PC-3 (cell line): Measurements from ENCODE around the gene PLOD3.
"Not testable (repeated sequence)": the region's sequence is repeated elsewhere in the genome, so short reads cannot be mapped to it uniquely, and the experiment has no call there.

Source experiments
- EZH2 ChIP-seq: fragments of 300-600 bp; sonication (generic); IDR thresholded peaks from one replicate; pipeline ENCODE4 v1.6.1; 2017; ENCODE audit warnings: antibody characterized with exemption, mild to moderate bottlenecking, low read length; ENCODE audit not compliant: unreplicated experiment
- EZH2phosphoT487 ChIP-seq: fragments of 300-600 bp; sonication (generic); IDR thresholded peaks from 2 replicates; pipeline ENCODE4 v1.6.1; 2018; ENCODE audit warnings: mild to moderate bottlenecking, antibody characterized with exemption, low read length, borderline replicate concordance
- TF ChIP-seq, protein P1 (sequence below): fragments of 300-600 bp; sonication (generic); conservative IDR thresholded peaks from 2 replicates; pipeline ENCODE4 v1.5.1; 2017; ENCODE audit warnings: antibody characterized with exemption, low read depth, mild to moderate bottlenecking, low read length

DNA sequence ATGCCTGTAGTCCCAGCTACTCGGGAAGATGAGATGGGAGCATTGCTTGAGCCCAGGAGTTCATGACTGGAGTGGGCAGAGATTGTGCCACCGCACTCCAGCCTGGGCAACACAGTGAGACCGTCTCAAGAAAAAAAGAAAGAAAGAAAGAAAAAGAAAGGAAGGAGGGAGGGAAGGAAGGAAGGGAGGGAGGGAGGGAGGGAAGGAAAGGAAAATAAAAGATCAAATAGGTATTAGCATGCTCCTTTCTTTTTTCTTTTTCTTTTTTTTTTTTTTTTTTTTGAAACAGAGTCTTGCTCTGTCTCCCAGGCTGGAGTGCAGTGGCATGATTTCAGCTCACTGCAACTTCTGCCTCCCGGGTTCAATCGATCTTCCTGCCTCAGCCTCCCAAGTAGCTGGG, 35.8 kb upstream of the PLOD3 start:
- TF ChIP-seq, protein P1, sequence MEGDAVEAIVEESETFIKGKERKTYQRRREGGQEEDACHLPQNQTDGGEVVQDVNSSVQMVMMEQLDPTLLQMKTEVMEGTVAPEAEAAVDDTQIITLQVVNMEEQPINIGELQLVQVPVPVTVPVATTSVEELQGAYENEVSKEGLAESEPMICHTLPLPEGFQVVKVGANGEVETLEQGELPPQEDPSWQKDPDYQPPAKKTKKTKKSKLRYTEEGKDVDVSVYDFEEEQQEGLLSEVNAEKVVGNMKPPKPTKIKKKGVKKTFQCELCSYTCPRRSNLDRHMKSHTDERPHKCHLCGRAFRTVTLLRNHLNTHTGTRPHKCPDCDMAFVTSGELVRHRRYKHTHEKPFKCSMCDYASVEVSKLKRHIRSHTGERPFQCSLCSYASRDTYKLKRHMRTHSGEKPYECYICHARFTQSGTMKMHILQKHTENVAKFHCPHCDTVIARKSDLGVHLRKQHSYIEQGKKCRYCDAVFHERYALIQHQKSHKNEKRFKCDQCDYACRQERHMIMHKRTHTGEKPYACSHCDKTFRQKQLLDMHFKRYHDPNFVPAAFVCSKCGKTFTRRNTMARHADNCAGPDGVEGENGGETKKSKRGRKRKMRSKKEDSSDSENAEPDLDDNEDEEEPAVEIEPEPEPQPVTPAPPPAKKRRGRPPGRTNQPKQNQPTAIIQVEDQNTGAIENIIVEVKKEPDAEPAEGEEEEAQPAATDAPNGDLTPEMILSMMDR, result not testable (repeated sequence)
- TF ChIP-seq EZH2, EZH2phosphoT487: not testable (repeated sequence)
